Measurements from ENCODE around the gene A2ML1. TPM values are rescaled to one million over a fixed set of nuclear protein-coding genes. Genes with fewer than 3 reads are reported as not detected.
"Not testable (repeated sequence)": the region's sequence is repeated elsewhere in the genome, so short reads cannot be mapped to it uniquely, and the experiment has no call there.

A2ML1 gene
- total and polyA plus RNA-seq, 7 donors = 0.09 to 0.28 (median 0.11) TPM; not detected in 4

DNA sequence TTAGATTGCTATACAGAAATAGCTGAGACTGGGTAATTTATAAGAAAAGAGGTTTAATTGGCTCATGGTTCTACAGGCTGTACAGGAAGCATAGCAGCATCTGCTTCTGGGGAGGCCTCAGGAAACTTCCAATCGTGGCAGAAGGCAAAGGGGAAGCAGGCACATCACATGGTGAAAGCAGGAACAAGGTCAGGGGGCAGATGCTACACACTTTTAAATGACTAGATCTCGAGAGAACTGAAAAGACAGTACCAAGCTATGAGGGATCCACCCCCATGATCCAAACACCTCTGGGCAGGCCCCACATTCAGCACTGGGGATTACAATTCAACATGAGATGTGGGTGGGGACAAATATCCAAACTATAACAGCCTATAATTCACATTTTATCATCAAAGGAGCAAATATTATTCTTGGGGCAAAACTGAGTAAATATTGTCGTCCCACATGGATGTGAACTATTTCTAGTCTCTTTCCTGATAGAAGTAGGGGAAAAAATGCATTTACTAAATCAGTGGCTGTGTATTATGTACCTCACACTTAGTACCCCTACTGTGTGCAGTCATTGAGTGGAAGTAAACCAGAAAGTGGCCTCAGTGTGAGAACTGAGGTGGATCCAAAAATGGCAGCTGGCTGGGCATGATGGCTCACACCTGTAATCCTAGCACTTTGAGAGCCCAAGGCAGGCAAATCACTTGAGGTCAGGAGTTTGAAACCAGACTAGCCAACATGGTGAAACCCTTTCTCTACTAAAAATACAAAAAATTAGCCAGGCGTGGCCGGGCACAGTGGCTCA is 25.4 kb upstream of the A2ML1 start:
- intact Hi-C loops (cut with DNase I) = no loop called here
- H3K36me3 ChIP-seq (ENCODE audit: insufficient read depth in 1 of 2, low read depth in 1 of 2) = no peaks in the 10 kb centered on the region
- TF ChIP-seq, protein P1, sequence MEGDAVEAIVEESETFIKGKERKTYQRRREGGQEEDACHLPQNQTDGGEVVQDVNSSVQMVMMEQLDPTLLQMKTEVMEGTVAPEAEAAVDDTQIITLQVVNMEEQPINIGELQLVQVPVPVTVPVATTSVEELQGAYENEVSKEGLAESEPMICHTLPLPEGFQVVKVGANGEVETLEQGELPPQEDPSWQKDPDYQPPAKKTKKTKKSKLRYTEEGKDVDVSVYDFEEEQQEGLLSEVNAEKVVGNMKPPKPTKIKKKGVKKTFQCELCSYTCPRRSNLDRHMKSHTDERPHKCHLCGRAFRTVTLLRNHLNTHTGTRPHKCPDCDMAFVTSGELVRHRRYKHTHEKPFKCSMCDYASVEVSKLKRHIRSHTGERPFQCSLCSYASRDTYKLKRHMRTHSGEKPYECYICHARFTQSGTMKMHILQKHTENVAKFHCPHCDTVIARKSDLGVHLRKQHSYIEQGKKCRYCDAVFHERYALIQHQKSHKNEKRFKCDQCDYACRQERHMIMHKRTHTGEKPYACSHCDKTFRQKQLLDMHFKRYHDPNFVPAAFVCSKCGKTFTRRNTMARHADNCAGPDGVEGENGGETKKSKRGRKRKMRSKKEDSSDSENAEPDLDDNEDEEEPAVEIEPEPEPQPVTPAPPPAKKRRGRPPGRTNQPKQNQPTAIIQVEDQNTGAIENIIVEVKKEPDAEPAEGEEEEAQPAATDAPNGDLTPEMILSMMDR (IDR thresholded peaks at IDR 0.05) = no peak
- WGBS, 3 donors = 73 to 81% (median 79%) methylated on average over 5 of the region's 5 CpGs
- H3K27me3 ChIP-seq (ENCODE audit: insufficient read depth in 3 of 3, low read length in 2 of 3) = no peaks in the 10 kb centered on the region
- no peak overlapping the region for H3K27ac ChIP-seq
- H3K4me1 ChIP-seq = no peaks in the 10 kb centered on the region
- peaks cover 6% of the 10 kb centered on the region for H3K9me3 ChIP-seq
- DNase-seq = no peak
- no peak for ATAC-seq
- no peak overlapping the region for H3K4me3 ChIP-seq

DNA sequence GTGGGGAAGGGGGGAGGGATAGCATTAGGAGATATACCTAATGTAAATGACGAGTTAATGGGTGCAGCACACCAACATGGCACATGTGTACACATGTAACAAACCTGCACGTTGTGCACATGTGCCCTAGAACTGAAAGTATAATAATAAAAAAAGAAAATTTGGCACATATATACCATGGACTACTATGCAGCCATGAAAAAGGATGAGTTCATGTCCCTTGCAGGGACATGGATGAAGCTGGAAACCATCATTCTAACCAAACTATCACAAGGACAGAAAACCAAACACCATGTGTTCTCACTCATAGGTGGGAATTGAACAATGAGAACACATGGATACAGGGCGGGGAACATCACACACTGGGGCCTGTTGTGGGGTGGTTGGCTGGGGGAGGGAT is 21.2 kb upstream of the A2ML1 start:
- ATAC-seq; H3K4me1 ChIP-seq; DNase-seq; intact Hi-C loops (cut with DNase I); H3K27me3 ChIP-seq (ENCODE audit: insufficient read depth in 3 of 3, low read length in 2 of 3); H3K27ac ChIP-seq; H3K36me3 ChIP-seq (ENCODE audit: insufficient read depth in 1 of 2, low read depth in 1 of 2); H3K4me3 ChIP-seq; H3K9me3 ChIP-seq: not testable (repeated sequence)
- 94 to 95% (median 94%) methylated on average over 3 of the region's 3 CpGs for WGBS, 3 donors

DNA sequence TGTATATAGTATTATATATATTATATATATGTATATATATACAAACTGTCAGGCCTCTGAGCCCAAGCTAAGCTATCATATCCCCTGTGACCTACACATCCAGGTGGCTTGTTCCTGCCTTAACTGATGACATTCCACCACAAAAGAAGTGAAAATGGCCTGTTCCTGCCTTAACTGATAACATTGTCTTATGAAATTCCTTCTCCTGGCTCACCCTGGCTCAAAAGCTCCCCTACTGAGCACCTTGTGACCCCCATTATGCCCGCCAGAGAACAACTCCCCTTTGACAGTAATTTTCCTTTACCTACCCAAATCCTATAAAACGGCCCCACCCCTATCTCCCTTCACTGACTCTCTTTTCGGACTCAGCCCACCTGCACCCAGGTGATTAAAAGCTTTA is 17.6 kb upstream of the A2ML1 start:
- H3K9me3 ChIP-seq; H3K4me3 ChIP-seq; H3K36me3 ChIP-seq (ENCODE audit: insufficient read depth in 1 of 2, low read depth in 1 of 2); DNase-seq; H3K4me1 ChIP-seq; H3K27ac ChIP-seq; ATAC-seq; intact Hi-C loops (cut with DNase I); H3K27me3 ChIP-seq (ENCODE audit: insufficient read depth in 3 of 3, low read length in 2 of 3): not testable (repeated sequence)
- 82 to 85% (median 84%) methylated on average over 3 of the region's 3 CpGs for WGBS, 3 donors

DNA sequence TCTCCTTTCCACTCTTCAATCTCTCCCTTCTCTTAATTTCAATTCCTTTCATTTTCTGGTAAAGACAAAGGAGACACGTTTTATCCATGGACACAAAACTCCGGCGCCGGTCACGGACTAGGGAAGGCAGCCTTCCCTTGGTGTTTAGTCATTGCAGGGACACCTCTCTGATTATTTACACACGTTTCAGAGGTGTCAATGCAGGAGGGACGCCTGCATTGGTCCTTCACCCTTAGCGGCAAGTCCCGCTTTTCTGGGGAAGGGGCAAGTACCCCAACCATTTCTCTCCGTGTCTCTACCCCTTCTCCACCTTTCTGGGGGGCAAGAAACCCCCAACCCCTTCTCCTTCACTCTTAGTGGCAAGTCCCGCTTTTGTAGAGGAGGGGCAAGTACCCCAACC is 16.9 kb upstream of the A2ML1 start:
- ATAC-seq; H3K27me3 ChIP-seq (ENCODE audit: insufficient read depth in 3 of 3, low read length in 2 of 3): not testable (repeated sequence)
- WGBS, 3 donors = 86 to 89% (median 87%) methylated on average over 11 of the region's 11 CpGs

DNA sequence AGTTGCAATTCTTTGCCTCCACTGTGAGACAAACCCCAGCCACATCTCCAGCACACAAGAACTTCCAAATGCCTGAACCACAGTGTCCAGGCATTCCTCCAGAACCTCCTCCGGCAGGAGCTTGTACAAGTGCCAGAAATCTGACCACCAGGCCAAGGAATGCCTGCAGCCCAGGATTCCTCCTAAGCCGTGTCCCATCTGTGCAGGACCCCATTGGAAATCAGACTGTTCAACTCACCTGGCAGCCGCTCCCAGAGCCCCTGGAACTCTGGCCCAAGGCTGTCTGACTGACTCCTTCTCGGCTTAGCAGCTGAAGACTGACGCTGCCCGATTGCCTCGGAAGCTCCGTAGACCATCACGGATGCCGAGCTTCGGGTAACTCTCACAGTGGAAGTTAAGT is 15.3 kb upstream of the A2ML1 start:
- WGBS, 3 donors = 76 to 83% (median 79%) methylated on average over 8 to 11 of the region's 11 CpGs
- H3K36me3 ChIP-seq (ENCODE audit: insufficient read depth in 1 of 2, low read depth in 1 of 2); H3K27me3 ChIP-seq (ENCODE audit: insufficient read depth in 3 of 3, low read length in 2 of 3); H3K9me3 ChIP-seq; intact Hi-C loops (cut with DNase I); ATAC-seq; H3K27ac ChIP-seq; H3K4me1 ChIP-seq; H3K4me3 ChIP-seq; DNase-seq: not testable (repeated sequence)

More for the DNA sequence above, 16.9 kb upstream of the A2ML1 start:
- DNase-seq; intact Hi-C loops (cut with DNase I); H3K4me3 ChIP-seq; H3K9me3 ChIP-seq; H3K4me1 ChIP-seq; H3K27ac ChIP-seq; H3K36me3 ChIP-seq (ENCODE audit: insufficient read depth in 1 of 2, low read depth in 1 of 2): not testable (repeated sequence)

DNA sequence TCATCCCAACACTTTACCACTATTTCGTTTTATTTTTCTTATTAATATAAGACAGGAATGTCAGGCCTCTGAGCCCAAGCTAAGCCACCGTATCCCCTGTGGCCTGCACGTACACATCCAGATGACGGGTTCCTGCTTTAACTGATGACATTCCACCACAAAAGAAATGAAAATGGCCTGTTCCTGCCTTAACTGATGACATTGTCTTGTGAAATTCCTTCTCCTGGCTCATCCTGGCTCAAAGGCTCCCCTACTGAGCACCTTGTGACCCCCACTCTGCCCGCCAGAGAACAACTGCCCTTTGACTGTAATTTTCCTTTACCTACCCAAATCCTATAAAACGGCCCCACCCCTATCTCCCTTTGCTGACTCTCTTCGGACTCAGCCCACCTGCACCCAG is 12.3 kb upstream of the A2ML1 start:
- H3K4me3 ChIP-seq; DNase-seq; H3K27ac ChIP-seq; intact Hi-C loops (cut with DNase I); H3K9me3 ChIP-seq; H3K36me3 ChIP-seq (ENCODE audit: insufficient read depth in 1 of 2, low read depth in 1 of 2); ATAC-seq; H3K4me1 ChIP-seq; H3K27me3 ChIP-seq (ENCODE audit: insufficient read depth in 3 of 3, low read length in 2 of 3): not testable (repeated sequence)
- 70 to 73% (median 70%) methylated on average over 7 of the region's 7 CpGs for WGBS, 3 donors

DNA sequence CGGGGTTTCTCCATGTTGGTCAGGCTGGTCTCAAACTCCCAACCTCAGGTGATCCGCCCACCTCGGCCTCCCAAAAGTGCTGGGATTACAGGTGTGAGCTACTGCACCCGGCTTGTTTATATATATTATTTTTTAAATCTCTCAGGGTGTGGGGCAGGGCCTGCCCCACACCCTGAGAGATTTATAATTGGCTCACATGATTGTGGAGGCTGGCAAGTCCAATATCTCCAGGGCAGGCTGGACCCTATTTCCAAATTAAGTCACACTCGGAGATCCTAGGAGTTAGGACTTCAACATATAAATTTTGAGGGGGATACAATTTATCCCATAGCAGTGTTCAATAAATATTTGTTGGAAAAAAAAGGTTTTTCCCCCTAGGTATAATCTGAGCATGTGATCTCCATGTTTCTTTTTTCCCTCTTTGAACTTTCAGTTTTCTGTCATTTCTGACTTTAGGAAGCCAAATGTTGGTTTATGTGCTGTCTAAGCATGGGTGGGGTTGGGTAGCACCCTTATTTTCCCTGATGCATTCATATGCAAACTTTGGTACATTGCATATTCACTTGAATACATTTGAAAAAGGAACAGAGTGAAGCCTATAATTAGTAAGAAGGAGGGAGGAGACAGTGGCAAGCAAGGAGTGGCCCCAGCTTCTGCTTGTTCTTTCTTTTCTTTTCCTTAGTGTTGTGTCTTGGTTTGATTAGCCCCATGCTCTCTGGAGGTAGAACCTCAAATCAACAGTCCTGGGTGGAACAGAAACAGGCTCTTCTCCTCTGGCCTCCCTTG is 8.7 kb upstream of the A2ML1 start:
- H3K27me3 ChIP-seq (ENCODE audit: insufficient read depth in 3 of 3, low read length in 2 of 3) = no peaks in the 10 kb centered on the region
- no peak overlapping the region for H3K4me3 ChIP-seq
- intact Hi-C loops (cut with DNase I) = no loop called here
- no peaks in the 10 kb centered on the region for H3K9me3 ChIP-seq
- ATAC-seq (no peak), DNase-seq (no peak)
- no peak overlapping the region for H3K27ac ChIP-seq
- no peaks in the 10 kb centered on the region for H3K36me3 ChIP-seq (ENCODE audit: insufficient read depth in 1 of 2, low read depth in 1 of 2)
- WGBS, 3 donors = 70 to 85% (median 72%) methylated on average over 5 of the region's 5 CpGs
- TF ChIP-seq, protein P1 (IDR thresholded peaks at IDR 0.05) = no peak
- H3K4me1 ChIP-seq = no peaks in the 10 kb centered on the region
